Esophagus muscularis mucosa (tissue), 4 donors: ENCODE results near the gene ARMC9. TPM values are rescaled to one million over a fixed set of nuclear protein-coding genes. Genes with fewer than 3 reads are reported as not detected.

ENCODE experiments used
- DNase-seq: peaks from one replicate; pipeline ENCODE4 v3.0.0-alpha.2; 2017; ENCODE audit errors: extremely low spot score
- H3K27ac ChIP-seq, 4 donors: fragments of 200-600 bp; sonication (generic); replicated peaks in 1 of 4; 1 replicate in 3 of 4; 2 replicates in 1 of 4; pipeline ENCODE4 v1.5.1; 2016 to 2019; ENCODE audit warnings: mild to moderate bottlenecking in 1 of 4
- H3K27me3 ChIP-seq, 4 donors: fragments of 200-600 bp; sonication (generic); one replicate each; pipeline versions ENCODE4 v1.5.1 to v1.6.0; 2016 to 2019
- H3K36me3 ChIP-seq, 4 donors: fragments of 200-600 bp; sonication (generic); one replicate each; pipeline ENCODE4 v1.5.1; 2016 to 2019
- H3K4me1 ChIP-seq, 4 donors: fragments of 200-600 bp; sonication (generic); one replicate each; pipeline ENCODE4 v1.5.1; 2016 to 2019
- H3K4me3 ChIP-seq, 4 donors: fragments of 200-600 bp; sonication (generic); 1 replicate in 2 of 4; 2 replicates in 2 of 4; pipeline ENCODE4 v1.5.1; 2016 to 2019; ENCODE audit warnings: mild to moderate bottlenecking in 4 of 4, moderate library complexity in 1 of 4
- H3K9me3 ChIP-seq, 4 donors: fragments of 200-600 bp; sonication (generic); 1 replicate in 3 of 4; 2 replicates in 1 of 4; pipeline ENCODE4 v1.5.1; 2016 to 2019
- CTCF ChIP-seq, 3 experiments: fragments of 200-600 bp in 2 of 3; fragments of 450-650 bp in 1 of 3; sonication (generic) in 2 of 3; IDR thresholded peaks; one replicate each; pipeline ENCODE4 v1.5.1; 2017 to 2019; ENCODE audit warnings: antibody characterized with exemption in 3 of 3, mild to moderate bottlenecking in 2 of 3, moderate library complexity in 1 of 3
- EP300 ChIP-seq: sonication (generic); formaldehyde crosslinking; IDR thresholded peaks from one replicate; pipeline ENCODE4 v1.6.1; 2017; ENCODE audit warnings: antibody characterized with exemption
- POLR2A ChIP-seq: fragments of 450-650 bp; IDR thresholded peaks from one replicate; pipeline ENCODE4 v1.6.1; 2017; ENCODE audit warnings: antibody characterized with exemption, moderate library complexity, mild to moderate bottlenecking, low read depth
- POLR2AphosphoS5 ChIP-seq, 2 donors: sonication (generic); formaldehyde crosslinking; IDR thresholded peaks; one replicate each; pipeline ENCODE4 v1.6.1; 2017; ENCODE audit warnings: antibody characterized with exemption in 2 of 2
- WGBS: methylation state at CpG from one replicate; pipeline ENCODE4 v1.1.5; 2018; 5-methylcytosine and 5-hydroxymethylcytosine counted together
- intact Hi-C: fragments of 100-400 bp; cut with DNase I; formaldehyde crosslinking; loops from one replicate; pipeline ENCODE4 v1.15.1; 2023
- total RNA-seq, 4 donors: library from RNA; depleted of rRNA; stranded (reverse); fragments of >200 nt; gene quantifications; one replicate each; pipeline versions ENCODE4 v1.1.0 to v1.2.1, GENCODE V29; 2016

Gene ARMC9
- total RNA-seq, 4 donors from 2014 or later = 119 to 262 (median 152) TPM

GRCh38 chr2:231315896-231316295, 117.5 kb downstream of the ARMC9 start:
- H3K9me3 ChIP-seq = no peaks in the 10 kb centered on the region
- H3K4me1 ChIP-seq = peaks cover 0 to 18% (median 3%) of the 10 kb centered on the region in 4 donors
- no peak for TF ChIP-seq EP300
- no peak for TF ChIP-seq POLR2A
- TF ChIP-seq CTCF (IDR thresholded peaks at IDR 0.05) = no peak
- WGBS = 85% methylated on average over 3 of the region's 3 CpGs
- no peak for DNase-seq
- H3K36me3 ChIP-seq = peaks cover 0 to 67% (median 21%) of the 10 kb centered on the region in 4 donors
- H3K4me3 ChIP-seq = no peak overlapping the region
- no peaks in the 10 kb centered on the region for H3K27me3 ChIP-seq
- H3K27ac ChIP-seq = no peak overlapping the region
- intact Hi-C loops = no loop called here

GRCh38 chr2:231317579-231317978, 119.1 kb downstream of the ARMC9 start:
- 90% methylated on average over 2 of the region's 2 CpGs for WGBS
- no peaks in the 10 kb centered on the region for H3K27me3 ChIP-seq
- H3K4me1 ChIP-seq = peaks cover 0 to 24% (median 3%) of the 10 kb centered on the region in 4 donors
- peaks cover 0 to 69% (median 30%) of the 10 kb centered on the region in 4 donors for H3K36me3 ChIP-seq
- TF ChIP-seq POLR2A (no peak), CTCF (IDR thresholded peaks at IDR 0.05) (no peak), EP300 (no peak), POLR2AphosphoS5 (IDR thresholded peaks at IDR 0.05) (no peak)
- no peak overlapping the region for H3K27ac ChIP-seq
- intact Hi-C loops = no loop called here
- no peak overlapping the region for H3K4me3 ChIP-seq
- DNase-seq = no peak
- no peaks in the 10 kb centered on the region for H3K9me3 ChIP-seq

GRCh38 chr2:231318436-231318835, 120.0 kb downstream of the ARMC9 start:
- no peak overlapping the region for H3K27ac ChIP-seq
- intact Hi-C loops = no loop called here

GRCh38 chr2:231318954-231319353, 120.5 kb downstream of the ARMC9 start:
- no peak for DNase-seq
- Histone ChIP-seq H3K4me3 (no peak overlapping the region), H3K4me1 (peaks cover 0 to 24% (median 3%) of the 10 kb centered on the region in 4 donors), H3K27ac (no peak overlapping the region), H3K36me3 (peaks cover 0 to 71% (median 32%) of the 10 kb centered on the region in 4 donors), H3K9me3 (no peaks in the 10 kb centered on the region), H3K27me3 (no peaks in the 10 kb centered on the region)
- TF ChIP-seq POLR2AphosphoS5 (IDR thresholded peaks at IDR 0.05) = no peak
- TF ChIP-seq EP300 = no peak
- no peak for TF ChIP-seq POLR2A
- no peak for TF ChIP-seq CTCF (IDR thresholded peaks at IDR 0.05)
- 94% methylated on average over 2 of the region's 2 CpGs for WGBS
- intact Hi-C loops = no loop called here

More at GRCh38 chr2:231318436-231318835, 120.0 kb downstream of the ARMC9 start:
- H3K27me3 ChIP-seq = no peaks in the 10 kb centered on the region
- peaks cover 0 to 75% (median 32%) of the 10 kb centered on the region in 4 donors for H3K36me3 ChIP-seq
- no peak for TF ChIP-seq POLR2AphosphoS5 (IDR thresholded peaks at IDR 0.05)
- H3K9me3 ChIP-seq = no peaks in the 10 kb centered on the region
- no peak for DNase-seq
- peaks cover 0 to 24% (median 3%) of the 10 kb centered on the region in 4 donors for H3K4me1 ChIP-seq
- H3K4me3 ChIP-seq = no peak overlapping the region
- WGBS = 63% methylated on average over 4 of the region's 4 CpGs

GRCh38 chr2:231319867-231320266, 121.4 kb downstream of the ARMC9 start:
- intact Hi-C loops = no loop called here

More at GRCh38 chr2:231319867-231320266, 121.4 kb downstream of the ARMC9 start:
- Histone ChIP-seq H3K4me3 (no peak overlapping the region), H3K27me3 (no peaks in the 10 kb centered on the region), H3K36me3 (peaks cover 0 to 68% (median 30%) of the 10 kb centered on the region in 4 donors), H3K4me1 (peaks cover 0 to 24% (median 3%) of the 10 kb centered on the region in 4 donors), H3K27ac (no peak overlapping the region), H3K9me3 (no peaks in the 10 kb centered on the region)
- no peak for TF ChIP-seq POLR2AphosphoS5 (IDR thresholded peaks at IDR 0.05)
- TF ChIP-seq POLR2A = no peak
- TF ChIP-seq EP300 = no peak
- no peak for TF ChIP-seq CTCF (IDR thresholded peaks at IDR 0.05)
- DNase-seq = no peak
- WGBS = 88% methylated on average over 1 of the region's 1 CpG
